HG02973 (cell line): ENCODE results near the gene EVL.

Experiments used
- ATAC-seq: cut with Tn5 transposase; IDR thresholded peaks from one replicate; pipeline ENCODE4 v1.9.1; 2021; ENCODE audit warnings: moderate library complexity; ENCODE audit not compliant: unreplicated experiment

EVL gene

GRCh38 chr14:100080206-100080605 lies 15.0 kb downstream of the EVL start:
- ATAC-seq = no peak

GRCh38 chr14:100081997-100082625 lies 16.9 kb downstream of the EVL start:
- ATAC-seq = no peak

- ATAC-seq = no peak
Observed at GRCh38 chr14:100082723-100083122, 17.5 kb downstream of the EVL start.

- ATAC-seq = no peak
Observed at GRCh38 chr14:100083706-100084105, 18.5 kb downstream of the EVL start.

- no peak for ATAC-seq
Observed at GRCh38 chr14:100084591-100084990, 19.4 kb downstream of the EVL start.

GRCh38 chr14:100085462-100085861 lies 20.2 kb downstream of the EVL start:
- no peak for ATAC-seq

- no peak for ATAC-seq
Observed at GRCh38 chr14:100086361-100086760, 21.1 kb downstream of the EVL start.

GRCh38 chr14:100088226-100088625 lies 23.0 kb downstream of the EVL start:
- no peak for ATAC-seq

- ATAC-seq = no peak
Observed at GRCh38 chr14:100091386-100091785, 26.2 kb downstream of the EVL start.

GRCh38 chr14:100092832-100093231 lies 27.6 kb downstream of the EVL start:
- ATAC-seq = no peak

GRCh38 chr14:100093319-100093718 lies 28.1 kb downstream of the EVL start:
- no peak for ATAC-seq

GRCh38 chr14:100096656-100097055 lies 31.4 kb downstream of the EVL start:
- no peak for ATAC-seq

- no peak for ATAC-seq
Observed at GRCh38 chr14:100098171-100098570, 32.9 kb downstream of the EVL start.

- ATAC-seq = no peak
Observed at GRCh38 chr14:100100032-100100703, 34.9 kb downstream of the EVL start.

- no peak for ATAC-seq
Observed at GRCh38 chr14:100102156-100102785, 37.0 kb downstream of the EVL start.

GRCh38 chr14:100103250-100104005 lies 38.2 kb downstream of the EVL start:
- ATAC-seq = no peak

GRCh38 chr14:100104006-100104352 lies 38.8 kb downstream of the EVL start:
- no peak for ATAC-seq

- ATAC-seq = no peak
Observed at GRCh38 chr14:100104523-100105300, 39.5 kb downstream of the EVL start.

- no peak for ATAC-seq
Observed at GRCh38 chr14:100105357-100106169, 40.3 kb downstream of the EVL start.
